ENCODE measurements around the gene CAMK1D.

Gene CAMK1D

GRCh38 chr10:12376211-12376610 is 26.9 kb downstream of the CAMK1D start:
- DNase-seq = no peak

GRCh38 chr10:12377658-12378290 is 28.4 kb downstream of the CAMK1D start:
- DNase-seq = no peak

GRCh38 chr10:12380999-12381398 is 31.7 kb downstream of the CAMK1D start:
- no peak for DNase-seq

- no peak for DNase-seq
Measured at GRCh38 chr10:12381536-12382156, 32.3 kb downstream of the CAMK1D start.

GRCh38 chr10:12382157-12382548 is 32.8 kb downstream of the CAMK1D start:
- no peak for DNase-seq

- DNase-seq = no peak
Measured at GRCh38 chr10:12382956-12383531, 33.7 kb downstream of the CAMK1D start.

- DNase-seq = no peak
Measured at GRCh38 chr10:12384906-12385305, 35.6 kb downstream of the CAMK1D start.

- no peak for DNase-seq
Measured at GRCh38 chr10:12387561-12388210, 38.3 kb downstream of the CAMK1D start.

GRCh38 chr10:12388671-12389070 is 39.3 kb downstream of the CAMK1D start:
- no peak for DNase-seq

- DNase-seq = no peak
Measured at GRCh38 chr10:12389154-12389734, 39.9 kb downstream of the CAMK1D start.

GRCh38 chr10:12390733-12391132 is 41.4 kb downstream of the CAMK1D start:
- DNase-seq = no peak

GRCh38 chr10:12391206-12391605 is 41.9 kb downstream of the CAMK1D start:
- DNase-seq = no peak

GRCh38 chr10:12393831-12394230 is 44.5 kb downstream of the CAMK1D start:
- DNase-seq = no peak

GRCh38 chr10:12394241-12395033 is 45.1 kb downstream of the CAMK1D start:
- DNase-seq = no peak

GRCh38 chr10:12396093-12396492 is 46.7 kb downstream of the CAMK1D start:
- DNase-seq = no peak

GRCh38 chr10:12396567-12396966 is 47.2 kb downstream of the CAMK1D start:
- DNase-seq = no peak

- DNase-seq = no peak
Measured at GRCh38 chr10:12397147-12397896, 48.0 kb downstream of the CAMK1D start.

- no peak for DNase-seq
Measured at GRCh38 chr10:12397941-12398340, 48.6 kb downstream of the CAMK1D start.

GRCh38 chr10:12400266-12400931 is 51.1 kb downstream of the CAMK1D start:
- no peak for DNase-seq

- DNase-seq = no peak
Measured at GRCh38 chr10:12401466-12401865, 52.1 kb downstream of the CAMK1D start.

- no peak for DNase-seq
Measured at GRCh38 chr10:12403119-12403518, 53.8 kb downstream of the CAMK1D start.
